H1 (cell line): ENCODE data around the gene KCNQ1. TPM values are rescaled to one million over a fixed set of nuclear protein-coding genes. Genes with fewer than 3 reads are reported as not detected.

ENCODE experiments used
- BRCA1 ChIP-seq: IDR thresholded peaks from 2 replicates; pipeline ENCODE4 v1.6.1; 2012; ENCODE audit warnings: low read depth, low read length, improper control_type of control experiment
- CHD1 ChIP-seq: IDR thresholded peaks from 2 replicates; pipeline ENCODE4 v1.6.1; 2012; ENCODE audit warnings: low read depth, low read length, improper control_type of control experiment
- CREB1 ChIP-seq: IDR thresholded peaks from 2 replicates; pipeline ENCODE4 v1.6.1; 2012; ENCODE audit warnings: inconsistent platforms
- GTF2F1 ChIP-seq: IDR thresholded peaks from 2 replicates; pipeline ENCODE4 v1.6.1; 2012; ENCODE audit warnings: low read depth, low read length, improper control_type of control experiment, borderline replicate concordance
- MAFK ChIP-seq: IDR thresholded peaks from 2 replicates; pipeline ENCODE4 v1.6.1; 2012; ENCODE audit warnings: low read depth, mild to moderate bottlenecking, improper control_type of control experiment, low read length
- NANOG ChIP-seq: IDR thresholded peaks from 2 replicates; pipeline ENCODE4 v1.6.1; 2011; ENCODE audit warnings: low read length, low read depth, mild to moderate bottlenecking, inconsistent platforms; ENCODE audit not compliant: insufficient read depth, poor library complexity, severe bottlenecking
- YY1 ChIP-seq: IDR thresholded peaks from 2 replicates; pipeline ENCODE4 v1.6.1; 2011; ENCODE audit warnings: low read depth, mild to moderate bottlenecking, low read length
- polyA plus RNA-seq, 7 experiments: library from polyadenylated mRNA; depleted of rRNA in 3 of 7; stranded (reverse) in 5 of 7; unstranded in 2 of 7; fragments of >200 nt in 5 of 7; fragments of 200-250 nt in 2 of 7; gene quantifications; 1 replicate in 5 of 7; 2 replicates in 1 of 7; 4 replicates in 1 of 7; pipeline versions ENCODE4 v1.2.1 to v1.2.3, GENCODE V29; 2011 to 2013; ENCODE audit warnings: missing spikeins in 2 of 7, mixed read lengths in 2 of 7
- total RNA-seq: library from RNA; stranded (reverse); fragmentation: NEBNext Ultra II Directional; extraction: Animal tissue kit (Norgen Biotek cat#: 25700); gene quantifications from 2 replicates; pipeline ENCODE4 v1.2.1, GENCODE V29; 2021
- TF ChIP-seq, protein P1 (sequence below): IDR thresholded peaks from 2 replicates; pipeline ENCODE4 v1.6.1; 2012; ENCODE audit warnings: low read length, inconsistent platforms

Gene KCNQ1
- total and polyA plus RNA-seq, 2 of the 8 experiments (the other 6 are each of a cell fraction or from before 2014, with no cell fraction given): 1.9 to 2.0 TPM

DNA sequence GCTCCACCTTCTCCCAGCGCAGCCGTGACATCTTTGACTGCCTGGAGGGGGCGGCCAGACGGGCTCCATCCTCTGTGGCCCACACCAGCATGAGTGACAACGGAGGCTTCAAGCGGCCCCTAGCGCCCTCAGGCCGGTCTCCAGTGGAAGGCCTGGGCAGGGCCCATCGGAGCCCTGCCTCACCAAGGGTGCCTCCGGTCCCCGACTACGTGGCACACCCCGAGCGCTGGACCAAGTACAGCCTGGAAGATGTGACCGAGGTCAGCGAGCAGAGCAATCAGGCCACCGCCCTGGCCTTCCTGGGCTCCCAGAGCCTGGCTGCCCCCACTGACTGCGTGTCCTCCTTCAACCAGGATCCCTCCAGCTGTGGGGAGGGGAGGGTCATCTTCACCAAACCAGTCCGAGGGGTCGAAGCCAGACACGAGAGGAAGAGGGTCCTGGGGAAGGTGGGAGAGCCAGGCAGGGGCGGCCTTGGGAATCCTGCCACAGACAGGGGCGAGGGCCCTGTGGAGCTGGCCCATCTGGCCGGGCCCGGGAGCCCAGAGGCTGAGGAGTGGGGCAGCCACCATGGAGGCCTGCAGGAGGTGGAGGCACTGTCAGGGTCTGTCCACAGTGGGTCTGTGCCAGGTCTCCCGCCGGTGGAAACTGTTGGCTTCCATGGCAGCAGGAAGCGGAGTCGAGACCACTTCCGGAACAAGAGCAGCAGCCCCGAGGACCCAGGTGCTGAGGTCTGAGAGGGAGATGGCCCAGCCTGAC is 41.7 kb upstream of the KCNQ1 start (continued):
- TF ChIP-seq, protein P1, sequence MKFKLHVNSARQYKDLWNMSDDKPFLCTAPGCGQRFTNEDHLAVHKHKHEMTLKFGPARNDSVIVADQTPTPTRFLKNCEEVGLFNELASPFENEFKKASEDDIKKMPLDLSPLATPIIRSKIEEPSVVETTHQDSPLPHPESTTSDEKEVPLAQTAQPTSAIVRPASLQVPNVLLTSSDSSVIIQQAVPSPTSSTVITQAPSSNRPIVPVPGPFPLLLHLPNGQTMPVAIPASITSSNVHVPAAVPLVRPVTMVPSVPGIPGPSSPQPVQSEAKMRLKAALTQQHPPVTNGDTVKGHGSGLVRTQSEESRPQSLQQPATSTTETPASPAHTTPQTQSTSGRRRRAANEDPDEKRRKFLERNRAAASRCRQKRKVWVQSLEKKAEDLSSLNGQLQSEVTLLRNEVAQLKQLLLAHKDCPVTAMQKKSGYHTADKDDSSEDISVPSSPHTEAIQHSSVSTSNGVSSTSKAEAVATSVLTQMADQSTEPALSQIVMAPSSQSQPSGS: no peak
- TF ChIP-seq BRCA1 (no peak), CREB1 (no peak), YY1 (no peak), NANOG (no peak), MAFK (no peak), CHD1 (no peak), GTF2F1 (no peak)
